HepG2 (cell line): Measurements from ENCODE around the gene ZNF276. TPM values are rescaled to one million over a fixed set of nuclear protein-coding genes. Genes with fewer than 3 reads are reported as not detected.

Experiments used
- EHMT2 ChIP-seq: fragments of 200-600 bp; sonication (generic); IDR thresholded peaks from 2 replicates; pipeline ENCODE4 v1.7.0; 2017; ENCODE audit warnings: antibody characterized with exemption, low read depth, low read length, borderline replicate concordance
- IRX3 ChIP-seq: sonication (generic); formaldehyde crosslinking; IDR thresholded peaks from 2 replicates; pipeline ENCODE4 v1.8.1; 2023; ENCODE audit warnings: mild to moderate bottlenecking, low read depth, missing genetic modification reagents, borderline replicate concordance
- KMT2B ChIP-seq: IDR thresholded peaks from 2 replicates; pipeline ENCODE4 v1.6.1; 2016; ENCODE audit warnings: missing genetic modification reagents, missing compliant biosample characterization
- NFATC3 ChIP-seq: sonication (generic); formaldehyde crosslinking; IDR thresholded peaks from 2 replicates; pipeline ENCODE4 v1.5.1; 2020; ENCODE audit warnings: mild to moderate bottlenecking, missing genetic modification reagents
- PTBP1 ChIP-seq: fragments of 200-400 bp; formaldehyde crosslinking; IDR thresholded peaks from 2 replicates; pipeline ENCODE4 v1.6.1; 2018; ENCODE audit warnings: low read length, low read depth; ENCODE audit not compliant: poor library complexity, severe bottlenecking
- RBAK ChIP-seq: sonication (generic); formaldehyde crosslinking; IDR thresholded peaks from 2 replicates; pipeline ENCODE4 v1.5.1; 2020; ENCODE audit warnings: mild to moderate bottlenecking, missing genetic modification reagents
- ZBTB3 ChIP-seq: sonication (generic); formaldehyde crosslinking; IDR thresholded peaks from 2 replicates; pipeline ENCODE4 v1.4.0; 2020; ENCODE audit warnings: low read depth, mild to moderate bottlenecking, moderate library complexity, missing genetic modification reagents, borderline replicate concordance
- ZBTB38 ChIP-seq: sonication (generic); formaldehyde crosslinking; IDR thresholded peaks from 2 replicates; pipeline ENCODE4 v1.5.1; 2020; ENCODE audit warnings: mild to moderate bottlenecking, missing genetic modification reagents
- ZMAT3 ChIP-seq: sonication (generic); formaldehyde crosslinking; conservative IDR thresholded peaks from 2 replicates; pipeline ENCODE4 v1.7.0; 2021; ENCODE audit warnings: missing genetic modification reagents
- ZNF598 ChIP-seq: sonication (generic); formaldehyde crosslinking; IDR thresholded peaks from 2 replicates; pipeline ENCODE4 v1.5.1; 2020; ENCODE audit warnings: mild to moderate bottlenecking, missing genetic modification reagents, borderline replicate concordance
- ZNF737 ChIP-seq: sonication (generic); formaldehyde crosslinking; IDR thresholded peaks from 2 replicates; pipeline ENCODE4 v1.5.0; 2020; ENCODE audit warnings: missing genetic modification reagents, mild to moderate bottlenecking, borderline replicate concordance
- ZNF75D ChIP-seq: sonication (generic); formaldehyde crosslinking; IDR thresholded peaks from 2 replicates; pipeline ENCODE4 v1.8.1; 2023; ENCODE audit warnings: missing genetic modification reagents, mild to moderate bottlenecking, borderline replicate concordance
- polyA plus RNA-seq, 8 experiments: library from polyadenylated mRNA; depleted of rRNA in 3 of 8; stranded (reverse) in 7 of 8; unstranded in 1 of 8; fragments of >200 nt; fragmentation: Illumina TruSeq in 4 of 8; extraction: Trizol in 4 of 8; gene quantifications; 2 replicates each; pipeline versions ENCODE4 v1.2.1 to v1.2.3, GENCODE V29; 2011 to 2016; ENCODE audit warnings: low read depth in 4 of 8, missing spikeins in 1 of 8, mixed read lengths in 1 of 8; ENCODE audit not compliant: insufficient read depth in 1 of 8
- total RNA-seq, 5 experiments: library from RNA; depleted of rRNA; stranded (reverse); fragments of >200 nt; fragmentation: Illumina TruSeq; extraction: Trizol; gene quantifications; 2 replicates each; pipeline ENCODE4 v1.2.3, GENCODE V29; 2016; ENCODE audit warnings: low read depth in 1 of 5
- TF ChIP-seq, protein P1 (sequence below): IDR thresholded peaks from 2 replicates; pipeline ENCODE4 v1.4.0; 2020; ENCODE audit warnings: mild to moderate bottlenecking, missing genetic modification reagents
- TF ChIP-seq, protein P2 (sequence below): sonication (generic); formaldehyde crosslinking; IDR thresholded peaks from 2 replicates; pipeline ENCODE4 v1.4.0; 2020; ENCODE audit warnings: missing genetic modification reagents, borderline replicate concordance
- TF ChIP-seq, protein P3 (sequence below): sonication (generic); formaldehyde crosslinking; IDR thresholded peaks from 2 replicates; pipeline ENCODE4 v1.4.0; 2020; ENCODE audit warnings: mild to moderate bottlenecking, missing genetic modification reagents

The ZNF276 gene
- total and polyA plus RNA-seq, 2 of the 13 experiments (the other 11 are each of a cell fraction or from before 2014, with no cell fraction given), result 17.7 to 18.0 TPM

DNA sequence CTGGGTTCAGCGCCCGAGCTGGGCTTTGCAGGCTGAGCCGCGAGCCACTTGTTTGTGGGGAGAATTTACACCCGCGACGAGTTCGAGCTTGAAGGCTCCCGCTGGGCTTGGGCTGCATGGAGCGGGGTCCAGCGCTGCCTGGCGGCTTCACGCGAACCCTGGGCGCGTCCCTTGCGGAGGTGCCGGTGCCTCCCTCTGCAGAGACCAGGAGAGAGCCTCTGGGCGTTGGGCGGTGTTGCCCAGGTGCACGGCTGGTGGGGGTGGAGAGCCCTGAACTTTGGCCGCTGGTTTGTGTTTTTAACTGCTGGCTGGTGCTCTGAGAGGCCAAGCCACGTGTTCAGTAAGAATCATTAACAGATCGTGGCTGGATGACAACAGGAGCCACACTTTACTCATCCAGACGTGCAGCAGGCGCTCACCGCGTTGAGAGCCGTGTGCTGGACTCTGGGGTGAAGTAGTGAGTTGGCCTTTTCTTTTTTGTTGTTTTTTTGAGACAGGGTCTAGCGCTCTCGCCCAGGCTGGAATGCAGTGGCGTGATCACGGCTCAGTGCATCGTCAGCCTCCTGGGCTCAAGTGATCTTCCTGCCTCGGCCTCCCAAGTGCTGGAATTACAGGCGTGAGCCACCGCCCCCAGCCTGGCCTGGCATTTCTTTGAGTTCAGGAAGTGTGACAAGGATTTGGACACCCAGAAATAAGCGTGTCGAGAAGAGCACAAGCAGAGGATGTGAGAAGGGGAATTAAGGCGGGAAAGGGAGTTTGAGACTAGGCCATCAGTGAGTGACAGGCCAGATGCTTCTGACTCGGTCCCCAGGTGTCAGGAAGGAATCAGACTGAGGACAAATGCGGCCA is 34.0 kb upstream of the ZNF276 start (continued):
- TF ChIP-seq ZNF737 (CRISPR knock-in tag) (peak; percentile 78; the same call in 1 of the 2 replicates), KMT2B (CRISPR knock-in tag) (peak; percentile 89), IRX3 (peak; percentile 98), ZBTB3 (peak; percentile 78), RBAK (CRISPR knock-in tag) (peak; percentile 45; the same call in 1 of the 2 replicates), ZNF598 (CRISPR knock-in tag) (peak; percentile 99), NFATC3 (CRISPR knock-in tag) (peak; percentile 96), EHMT2 (no peak), PTBP1 (no peak), ZBTB38 (CRISPR knock-in tag) (peak; percentile 97), ZMAT3 (CRISPR knock-in tag) (peak; percentile 99), ZNF75D (CRISPR knock-in tag) (no peak)
- TF ChIP-seq, protein P1, sequence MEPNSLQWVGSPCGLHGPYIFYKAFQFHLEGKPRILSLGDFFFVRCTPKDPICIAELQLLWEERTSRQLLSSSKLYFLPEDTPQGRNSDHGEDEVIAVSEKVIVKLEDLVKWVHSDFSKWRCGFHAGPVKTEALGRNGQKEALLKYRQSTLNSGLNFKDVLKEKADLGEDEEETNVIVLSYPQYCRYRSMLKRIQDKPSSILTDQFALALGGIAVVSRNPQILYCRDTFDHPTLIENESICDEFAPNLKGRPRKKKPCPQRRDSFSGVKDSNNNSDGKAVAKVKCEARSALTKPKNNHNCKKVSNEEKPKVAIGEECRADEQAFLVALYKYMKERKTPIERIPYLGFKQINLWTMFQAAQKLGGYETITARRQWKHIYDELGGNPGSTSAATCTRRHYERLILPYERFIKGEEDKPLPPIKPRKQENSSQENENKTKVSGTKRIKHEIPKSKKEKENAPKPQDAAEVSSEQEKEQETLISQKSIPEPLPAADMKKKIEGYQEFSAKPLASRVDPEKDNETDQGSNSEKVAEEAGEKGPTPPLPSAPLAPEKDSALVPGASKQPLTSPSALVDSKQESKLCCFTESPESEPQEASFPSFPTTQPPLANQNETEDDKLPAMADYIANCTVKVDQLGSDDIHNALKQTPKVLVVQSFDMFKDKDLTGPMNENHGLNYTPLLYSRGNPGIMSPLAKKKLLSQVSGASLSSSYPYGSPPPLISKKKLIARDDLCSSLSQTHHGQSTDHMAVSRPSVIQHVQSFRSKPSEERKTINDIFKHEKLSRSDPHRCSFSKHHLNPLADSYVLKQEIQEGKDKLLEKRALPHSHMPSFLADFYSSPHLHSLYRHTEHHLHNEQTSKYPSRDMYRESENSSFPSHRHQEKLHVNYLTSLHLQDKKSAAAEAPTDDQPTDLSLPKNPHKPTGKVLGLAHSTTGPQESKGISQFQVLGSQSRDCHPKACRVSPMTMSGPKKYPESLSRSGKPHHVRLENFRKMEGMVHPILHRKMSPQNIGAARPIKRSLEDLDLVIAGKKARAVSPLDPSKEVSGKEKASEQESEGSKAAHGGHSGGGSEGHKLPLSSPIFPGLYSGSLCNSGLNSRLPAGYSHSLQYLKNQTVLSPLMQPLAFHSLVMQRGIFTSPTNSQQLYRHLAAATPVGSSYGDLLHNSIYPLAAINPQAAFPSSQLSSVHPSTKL (CRISPR knock-in tag), result peak; percentile 91
- TF ChIP-seq, protein P2, sequence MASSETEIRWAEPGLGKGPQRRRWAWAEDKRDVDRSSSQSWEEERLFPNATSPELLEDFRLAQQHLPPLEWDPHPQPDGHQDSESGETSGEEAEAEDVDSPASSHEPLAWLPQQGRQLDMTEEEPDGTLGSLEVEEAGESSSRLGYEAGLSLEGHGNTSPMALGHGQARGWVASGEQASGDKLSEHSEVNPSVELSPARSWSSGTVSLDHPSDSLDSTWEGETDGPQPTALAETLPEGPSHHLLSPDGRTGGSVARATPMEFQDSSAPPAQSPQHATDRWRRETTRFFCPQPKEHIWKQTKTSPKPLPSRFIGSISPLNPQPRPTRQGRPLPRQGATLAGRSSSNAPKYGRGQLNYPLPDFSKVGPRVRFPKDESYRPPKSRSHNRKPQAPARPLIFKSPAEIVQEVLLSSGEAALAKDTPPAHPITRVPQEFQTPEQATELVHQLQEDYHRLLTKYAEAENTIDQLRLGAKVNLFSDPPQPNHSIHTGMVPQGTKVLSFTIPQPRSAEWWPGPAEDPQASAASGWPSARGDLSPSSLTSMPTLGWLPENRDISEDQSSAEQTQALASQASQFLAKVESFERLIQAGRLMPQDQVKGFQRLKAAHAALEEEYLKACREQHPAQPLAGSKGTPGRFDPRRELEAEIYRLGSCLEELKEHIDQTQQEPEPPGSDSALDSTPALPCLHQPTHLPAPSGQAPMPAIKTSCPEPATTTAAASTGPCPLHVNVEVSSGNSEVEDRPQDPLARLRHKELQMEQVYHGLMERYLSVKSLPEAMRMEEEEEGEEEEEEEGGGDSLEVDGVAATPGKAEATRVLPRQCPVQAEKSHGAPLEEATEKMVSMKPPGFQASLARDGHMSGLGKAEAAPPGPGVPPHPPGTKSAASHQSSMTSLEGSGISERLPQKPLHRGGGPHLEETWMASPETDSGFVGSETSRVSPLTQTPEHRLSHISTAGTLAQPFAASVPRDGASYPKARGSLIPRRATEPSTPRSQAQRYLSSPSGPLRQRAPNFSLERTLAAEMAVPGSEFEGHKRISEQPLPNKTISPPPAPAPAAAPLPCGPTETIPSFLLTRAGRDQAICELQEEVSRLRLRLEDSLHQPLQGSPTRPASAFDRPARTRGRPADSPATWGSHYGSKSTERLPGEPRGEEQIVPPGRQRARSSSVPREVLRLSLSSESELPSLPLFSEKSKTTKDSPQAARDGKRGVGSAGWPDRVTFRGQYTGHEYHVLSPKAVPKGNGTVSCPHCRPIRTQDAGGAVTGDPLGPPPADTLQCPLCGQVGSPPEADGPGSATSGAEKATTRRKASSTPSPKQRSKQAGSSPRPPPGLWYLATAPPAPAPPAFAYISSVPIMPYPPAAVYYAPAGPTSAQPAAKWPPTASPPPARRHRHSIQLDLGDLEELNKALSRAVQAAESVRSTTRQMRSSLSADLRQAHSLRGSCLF (CRISPR knock-in tag), result peak; percentile 95
- TF ChIP-seq, protein P3, sequence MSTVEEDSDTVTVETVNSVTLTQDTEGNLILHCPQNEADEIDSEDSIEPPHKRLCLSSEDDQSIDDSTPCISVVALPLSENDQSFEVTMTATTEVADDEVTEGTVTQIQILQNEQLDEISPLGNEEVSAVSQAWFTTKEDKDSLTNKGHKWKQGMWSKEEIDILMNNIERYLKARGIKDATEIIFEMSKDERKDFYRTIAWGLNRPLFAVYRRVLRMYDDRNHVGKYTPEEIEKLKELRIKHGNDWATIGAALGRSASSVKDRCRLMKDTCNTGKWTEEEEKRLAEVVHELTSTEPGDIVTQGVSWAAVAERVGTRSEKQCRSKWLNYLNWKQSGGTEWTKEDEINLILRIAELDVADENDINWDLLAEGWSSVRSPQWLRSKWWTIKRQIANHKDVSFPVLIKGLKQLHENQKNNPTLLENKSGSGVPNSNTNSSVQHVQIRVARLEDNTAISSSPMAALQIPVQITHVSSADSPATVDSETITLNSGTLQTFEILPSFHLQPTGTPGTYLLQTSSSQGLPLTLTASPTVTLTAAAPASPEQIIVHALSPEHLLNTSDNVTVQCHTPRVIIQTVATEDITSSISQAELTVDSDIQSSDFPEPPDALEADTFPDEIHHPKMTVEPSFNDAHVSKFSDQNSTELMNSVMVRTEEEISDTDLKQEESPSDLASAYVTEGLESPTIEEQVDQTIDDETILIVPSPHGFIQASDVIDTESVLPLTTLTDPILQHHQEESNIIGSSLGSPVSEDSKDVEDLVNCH (CRISPR knock-in tag), result peak; percentile 94
